SK-N-SH treated with all-trans-retinoic acid at 6 μM for 48 hours (cell line): ENCODE measurements around the gene POU2F1.

Experiments
- ATAC-seq: fragments of 200-7000 bp; cut with Tn5 transposase; 3 replicates; pipeline ENCODE4 v1.9.1; 2020; ENCODE audit warnings: mild to moderate bottlenecking, moderate library complexity
- ARNTL ChIP-seq: fragments of 450-650 bp; formaldehyde crosslinking; IDR thresholded peaks from 2 replicates; pipeline ENCODE4 v1.5.0; 2020; ENCODE audit warnings: low read depth, mild to moderate bottlenecking, moderate library complexity, borderline replicate concordance
- BACH2 ChIP-seq: fragments of 250-450 bp; sonication (Bioruptor Pico); IDR thresholded peaks from 2 replicates; pipeline ENCODE4 v1.9.0; 2021; ENCODE audit warnings: mild to moderate bottlenecking, borderline replicate concordance
- CREB5 ChIP-seq: fragments of 250-450 bp; sonication (Bioruptor Pico); IDR thresholded peaks from 2 replicates; pipeline ENCODE4 v1.5.1; 2020; ENCODE audit warnings: low read depth, mild to moderate bottlenecking, moderate library complexity
- CSDC2 ChIP-seq: fragments of 250-450 bp; sonication (Bioruptor Pico); IDR thresholded peaks from 2 replicates; pipeline ENCODE4 v1.5.0; 2020; ENCODE audit warnings: mild to moderate bottlenecking, moderate library complexity
- CSRNP3 ChIP-seq: fragments of 250-450 bp; sonication (Bioruptor Pico); IDR thresholded peaks from 2 replicates; pipeline ENCODE4 v1.5.1; 2021; ENCODE audit warnings: mild to moderate bottlenecking, moderate library complexity
- ESRRG ChIP-seq: fragments of 250-450 bp; sonication (Bioruptor Pico); IDR thresholded peaks from 2 replicates; pipeline ENCODE4 v1.6.1; 2021; ENCODE audit warnings: mild to moderate bottlenecking
- GLIS3 ChIP-seq: fragments of 250-450 bp; sonication (Bioruptor Pico); IDR thresholded peaks from 2 replicates; pipeline ENCODE4 v1.5.0; 2020; ENCODE audit warnings: mild to moderate bottlenecking, moderate library complexity
- ISL1 ChIP-seq: fragments of 250-450 bp; sonication (Bioruptor Pico); IDR thresholded peaks from 2 replicates; pipeline ENCODE4 v2.1.2; 2022; ENCODE audit warnings: mild to moderate bottlenecking, moderate library complexity
- PATZ1 ChIP-seq: fragments of 250-450 bp; sonication (Bioruptor Pico); IDR thresholded peaks from 2 replicates; pipeline ENCODE4 v1.8.0; 2020; ENCODE audit warnings: mild to moderate bottlenecking, moderate library complexity, borderline replicate concordance
- POU6F1 ChIP-seq: fragments of 250-450 bp; sonication (Bioruptor Pico); IDR thresholded peaks from 2 replicates; pipeline ENCODE4 v1.8.0; 2021; ENCODE audit warnings: low read depth, mild to moderate bottlenecking, moderate library complexity, borderline replicate concordance
- PPARA ChIP-seq: fragments of 250-450 bp; sonication (Bioruptor Pico); IDR thresholded peaks from 2 replicates; pipeline ENCODE4 v1.5.0; 2020; ENCODE audit warnings: mild to moderate bottlenecking, borderline replicate concordance
- RARB ChIP-seq: fragments of 250-450 bp; sonication (Bioruptor Pico); IDR thresholded peaks from 2 replicates; pipeline ENCODE4 v1.8.0; 2021; ENCODE audit warnings: mild to moderate bottlenecking, moderate library complexity
- SNAI2 ChIP-seq: fragments of 250-450 bp; sonication (Bioruptor Pico); IDR thresholded peaks from 2 replicates; pipeline ENCODE4 v1.5.0; 2020; ENCODE audit warnings: mild to moderate bottlenecking, moderate library complexity
- TCF4 ChIP-seq: fragments of 250-450 bp; sonication (Bioruptor Pico); IDR thresholded peaks from 2 replicates; pipeline ENCODE4 v1.8.0; 2021; ENCODE audit warnings: mild to moderate bottlenecking, moderate library complexity, borderline replicate concordance
- TOX ChIP-seq: fragments of 250-450 bp; sonication (Bioruptor Pico); IDR thresholded peaks from 2 replicates; pipeline ENCODE4 v1.8.0; 2021; ENCODE audit warnings: mild to moderate bottlenecking, moderate library complexity, borderline replicate concordance
- TSHZ2 ChIP-seq: fragments of 250-450 bp; sonication (Bioruptor Pico); IDR thresholded peaks from 2 replicates; pipeline ENCODE4 v1.5.0; 2020; ENCODE audit warnings: mild to moderate bottlenecking, moderate library complexity
- ZFP3 ChIP-seq: fragments of 250-450 bp; sonication (Bioruptor Pico); IDR thresholded peaks from 2 replicates; pipeline ENCODE4 v1.5.0; 2020; ENCODE audit warnings: mild to moderate bottlenecking, moderate library complexity
- ZFP30 ChIP-seq: fragments of 450-650 bp; formaldehyde crosslinking; IDR thresholded peaks from 2 replicates; pipeline ENCODE4 v1.5.0; 2022; ENCODE audit warnings: mild to moderate bottlenecking, moderate library complexity
- ZNF565 ChIP-seq: fragments of 450-650 bp; formaldehyde crosslinking; conservative IDR thresholded peaks from 2 replicates; pipeline ENCODE4 v1.5.0; 2020; ENCODE audit warnings: low read depth, mild to moderate bottlenecking, moderate library complexity
- ZNF70 ChIP-seq: fragments of 450-650 bp; formaldehyde crosslinking; IDR thresholded peaks from 2 replicates; pipeline ENCODE4 v1.5.0; 2020; ENCODE audit warnings: mild to moderate bottlenecking, moderate library complexity
- ZNF8 ChIP-seq: fragments of 450-650 bp; formaldehyde crosslinking; IDR thresholded peaks from 2 replicates; pipeline ENCODE4 v1.5.0; 2020; ENCODE audit warnings: mild to moderate bottlenecking, moderate library complexity

The POU2F1 gene

GRCh38 chr1:167442854-167443565 is 222.3 kb downstream of the POU2F1 start:
- TF ChIP-seq ISL1 (CRISPR knock-in tag) (no peak), TCF4 (no peak), RARB (CRISPR knock-in tag) (no peak)
- ATAC-seq: no peak

- no peak for ATAC-seq
- no peak for TF ChIP-seq ZFP3
- TF ChIP-seq POU6F1 (CRISPR knock-in tag): no peak
- no peak for TF ChIP-seq ISL1 (CRISPR knock-in tag)
- no peak for TF ChIP-seq BACH2
- no peak for TF ChIP-seq CSRNP3 (CRISPR knock-in tag)
- TF ChIP-seq CSDC2 (CRISPR knock-in tag): no peak
- TF ChIP-seq PATZ1: no peak
- TF ChIP-seq ZNF8: no peak
- no peak for TF ChIP-seq GLIS3
- TF ChIP-seq ZFP30: no peak
- no peak for TF ChIP-seq TOX (CRISPR knock-in tag)
- TF ChIP-seq ZNF70: no peak
- TF ChIP-seq CREB5 (CRISPR knock-in tag): no peak
- TF ChIP-seq RARB (CRISPR knock-in tag): no peak
- no peak for TF ChIP-seq PPARA (CRISPR knock-in tag)
- no peak for TF ChIP-seq SNAI2 (CRISPR knock-in tag)
- no peak for TF ChIP-seq TSHZ2 (CRISPR knock-in tag)
- no peak for TF ChIP-seq ZNF565 (CRISPR knock-in tag)
- no peak for TF ChIP-seq ESRRG (CRISPR knock-in tag)
These were observed 223.1 kb downstream of the POU2F1 start for GRCh38 chr1:167443757-167444156.

GRCh38 chr1:167446966-167447365 is 226.3 kb downstream of the POU2F1 start:
- TF ChIP-seq RARB (CRISPR knock-in tag) (no peak), ZNF70 (no peak), PPARA (CRISPR knock-in tag) (no peak), ARNTL (CRISPR knock-in tag) (no peak), TCF4 (no peak), ZNF565 (CRISPR knock-in tag) (no peak), BACH2 (no peak), SNAI2 (CRISPR knock-in tag) (no peak), ZFP3 (no peak), TOX (CRISPR knock-in tag) (no peak), ZNF8 (no peak)
- no peak for ATAC-seq
